WTC11 (cell line): ENCODE results near the gene AHNAK2. TPM values are rescaled to one million over a fixed set of nuclear protein-coding genes. Genes with fewer than 3 reads are reported as not detected.

ENCODE experiments used
- ATAC-seq: fragments of 200-7000 bp; cut with Tn5 transposase; 2 replicates; pipeline ENCODE4 v1.10.0; 2021; ENCODE audit warnings: mild to moderate bottlenecking, moderate library complexity
- CTCF ChIA-PET: fragments of 300-600 bp; sonication (Branson Sonifier 250); formaldehyde crosslinking; loops from one replicate; lab custom pipeline; 2021; ENCODE audit warnings: antibody characterized with exemption; lab: Charles Lee
- POLR2A ChIA-PET: fragments of 350-600 bp; sonication (Branson Sonifier 250); formaldehyde crosslinking; loops from one replicate; lab custom pipeline; 2021; ENCODE audit warnings: antibody characterized with exemption; lab: Charles Lee
- DNase-seq: peaks from one replicate; pipeline ENCODE4 v3.0.0; 2021; ENCODE audit warnings: low spot score
- H3K27ac Mint-ChIP-seq: 2 replicates; pipeline ENCODE4 v1.8.0; 2021; ENCODE audit warnings: mixed read lengths
- H3K27me3 Mint-ChIP-seq: 2 replicates; pipeline ENCODE4 v1.8.0; 2021; ENCODE audit warnings: low read depth, mild to moderate bottlenecking, moderate library complexity, mixed read lengths
- H3K36me3 Mint-ChIP-seq: 2 replicates; pipeline ENCODE4 v1.8.0; 2021; ENCODE audit warnings: mixed read lengths
- H3K4me1 Mint-ChIP-seq: 2 replicates; pipeline ENCODE4 v1.8.0; 2022; ENCODE audit warnings: mixed read lengths
- H3K4me3 Mint-ChIP-seq: 2 replicates; pipeline ENCODE4 v1.8.0; 2021; ENCODE audit warnings: mild to moderate bottlenecking, moderate library complexity, mixed read lengths
- H3K9me3 Mint-ChIP-seq: 2 replicates; pipeline ENCODE4 v1.8.0; 2021; ENCODE audit warnings: mixed read lengths
- ATF1 ChIP-seq: sonication (generic); formaldehyde crosslinking; IDR thresholded peaks from 2 replicates; pipeline ENCODE4 v1.8.1; 2023; ENCODE audit warnings: mild to moderate bottlenecking, moderate library complexity, missing genetic modification reagents
- CBFB ChIP-seq: sonication (generic); formaldehyde crosslinking; IDR thresholded peaks from 2 replicates; pipeline ENCODE4 v1.8.1; 2022; ENCODE audit warnings: mild to moderate bottlenecking, low read depth, missing genetic modification reagents
- CREM ChIP-seq: sonication (generic); formaldehyde crosslinking; IDR thresholded peaks from 2 replicates; pipeline ENCODE4 v1.8.1; 2022; ENCODE audit warnings: mild to moderate bottlenecking, missing genetic modification reagents, moderate library complexity
- ETV6 ChIP-seq: sonication (generic); formaldehyde crosslinking; IDR thresholded peaks from 2 replicates; pipeline ENCODE4 v1.8.1; 2022; ENCODE audit warnings: mild to moderate bottlenecking, missing genetic modification reagents
- FOXJ3 ChIP-seq: sonication (generic); formaldehyde crosslinking; IDR thresholded peaks from 2 replicates; pipeline ENCODE4 v1.9.0; 2021; ENCODE audit warnings: missing genetic modification reagents, mild to moderate bottlenecking, borderline replicate concordance
- NR1H2 ChIP-seq: sonication (generic); formaldehyde crosslinking; IDR thresholded peaks from 2 replicates; pipeline ENCODE4 v1.9.0; 2021; ENCODE audit warnings: mild to moderate bottlenecking, moderate library complexity, missing genetic modification reagents
- NR2C2 ChIP-seq: sonication (generic); formaldehyde crosslinking; IDR thresholded peaks from 2 replicates; pipeline ENCODE4 v1.8.0; 2022; ENCODE audit warnings: mild to moderate bottlenecking, missing genetic modification reagents
- OVOL2 ChIP-seq: fragments of 250-450 bp; sonication (Bioruptor Pico); IDR thresholded peaks from 2 replicates; pipeline ENCODE4 v1.9.0; 2021; ENCODE audit warnings: mild to moderate bottlenecking, borderline replicate concordance
- TEAD4 ChIP-seq: sonication (generic); formaldehyde crosslinking; IDR thresholded peaks from 2 replicates; pipeline ENCODE4 v1.8.0; 2022; ENCODE audit warnings: mild to moderate bottlenecking, missing genetic modification reagents
- ZBTB21 ChIP-seq: sonication (generic); formaldehyde crosslinking; IDR thresholded peaks from 2 replicates; pipeline ENCODE4 v1.8.1; 2023; ENCODE audit warnings: mild to moderate bottlenecking, missing genetic modification reagents, borderline replicate concordance
- total RNA-seq: library from RNA; stranded (reverse); gene quantifications from 3 replicates; pipeline ENCODE4 v1.2.3, GENCODE V29; 2021
- TF ChIP-seq, protein P1 (sequence below): sonication (generic); formaldehyde crosslinking; IDR thresholded peaks from 2 replicates; pipeline ENCODE4 v1.8.1; 2023; ENCODE audit warnings: mild to moderate bottlenecking, missing genetic modification reagents
- TF ChIP-seq, protein P2 (sequence below): sonication (generic); formaldehyde crosslinking; IDR thresholded peaks from 2 replicates; pipeline ENCODE4 v1.8.0; 2023; ENCODE audit warnings: mild to moderate bottlenecking, missing genetic modification reagents
- TF ChIP-seq, protein P3 (sequence below): sonication (generic); formaldehyde crosslinking; IDR thresholded peaks from 2 replicates; pipeline ENCODE4 v1.8.1; 2023; ENCODE audit warnings: mild to moderate bottlenecking, moderate library complexity, missing genetic modification reagents
- TF ChIP-seq, protein P4 (sequence below): sonication (generic); formaldehyde crosslinking; IDR thresholded peaks from 2 replicates; pipeline ENCODE4 v1.8.0; 2022; ENCODE audit warnings: mild to moderate bottlenecking, missing genetic modification reagents
- TF ChIP-seq, protein P5 (sequence below): sonication (generic); formaldehyde crosslinking; IDR thresholded peaks from 2 replicates; pipeline ENCODE4 v1.8.0; 2023; ENCODE audit warnings: missing genetic modification reagents, mild to moderate bottlenecking, borderline replicate concordance
- TF ChIP-seq, protein P6 (sequence below): sonication (generic); formaldehyde crosslinking; IDR thresholded peaks from 2 replicates; pipeline ENCODE4 v1.8.0; 2022; ENCODE audit warnings: mild to moderate bottlenecking, missing genetic modification reagents
- TF ChIP-seq, protein P7 (sequence below): fragments of 250-450 bp; sonication (Bioruptor Pico); conservative IDR thresholded peaks from 2 replicates; pipeline ENCODE4 v1.9.0; 2021; ENCODE audit warnings: mild to moderate bottlenecking
- TF ChIP-seq, protein P8 (sequence below): fragments of 250-450 bp; sonication (Bioruptor Pico); IDR thresholded peaks from 2 replicates; pipeline ENCODE4 v1.9.0; 2021; ENCODE audit warnings: mild to moderate bottlenecking

Gene AHNAK2
- total RNA-seq, 1 experiment from 2014 or later = 3.5 TPM

DNA sequence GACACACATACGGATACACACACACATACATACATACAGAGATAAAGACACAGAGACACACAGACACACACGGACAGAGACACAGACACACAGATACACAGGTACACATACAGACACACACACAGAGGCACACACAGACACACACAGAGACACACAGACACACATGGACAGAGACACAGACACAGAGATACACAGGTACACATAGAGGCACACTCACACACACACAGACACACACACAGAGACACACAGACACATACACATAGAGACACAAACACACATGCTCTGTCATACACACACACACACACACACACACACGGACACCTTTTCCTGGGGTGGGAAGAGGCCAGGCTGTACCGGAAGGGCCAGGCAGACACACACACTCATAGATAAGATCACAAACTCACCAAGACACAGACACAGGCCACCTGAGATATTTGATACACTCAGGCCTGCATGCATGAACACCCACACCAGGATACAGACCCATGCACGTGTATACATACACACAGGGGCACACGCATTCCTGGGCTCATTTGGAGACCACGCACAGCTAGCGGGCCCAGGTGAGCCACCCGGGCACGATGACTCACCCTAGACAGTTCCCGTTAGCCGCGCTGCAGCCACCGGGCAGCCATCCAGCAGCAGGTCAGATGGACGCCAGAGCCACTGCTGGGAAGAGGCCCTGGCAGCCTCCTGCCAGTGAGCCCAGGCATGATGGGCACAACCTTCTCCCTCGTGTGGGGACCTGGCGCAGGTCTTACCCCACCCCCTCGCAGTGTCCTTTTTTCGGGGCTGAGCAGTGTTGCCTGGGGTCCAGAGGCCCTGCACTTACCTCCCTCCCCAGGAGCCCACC, 1.8 kb upstream of the AHNAK2 start:
- ChIA-PET POLR2A (no interaction called here), CTCF (interaction anchor here (1.8 kb wide), 1 partner anchor 154 kb away, joined by 5 read pairs; no protein-coding TSS in a partner anchor)
- DNase-seq (no peak), ATAC-seq (no peak)
- Mint-ChIP-seq H3K27ac (no peak overlapping the region), H3K27me3 (peaks cover 48% of the 10 kb centered on the region), H3K9me3 (no peaks in the 10 kb centered on the region), H3K36me3 (no peaks in the 10 kb centered on the region), H3K4me1 (peaks cover 14% of the 10 kb centered on the region; the same call in 1 of the 2 replicates), H3K4me3 (no peak overlapping the region)
- TF ChIP-seq, protein P1, sequence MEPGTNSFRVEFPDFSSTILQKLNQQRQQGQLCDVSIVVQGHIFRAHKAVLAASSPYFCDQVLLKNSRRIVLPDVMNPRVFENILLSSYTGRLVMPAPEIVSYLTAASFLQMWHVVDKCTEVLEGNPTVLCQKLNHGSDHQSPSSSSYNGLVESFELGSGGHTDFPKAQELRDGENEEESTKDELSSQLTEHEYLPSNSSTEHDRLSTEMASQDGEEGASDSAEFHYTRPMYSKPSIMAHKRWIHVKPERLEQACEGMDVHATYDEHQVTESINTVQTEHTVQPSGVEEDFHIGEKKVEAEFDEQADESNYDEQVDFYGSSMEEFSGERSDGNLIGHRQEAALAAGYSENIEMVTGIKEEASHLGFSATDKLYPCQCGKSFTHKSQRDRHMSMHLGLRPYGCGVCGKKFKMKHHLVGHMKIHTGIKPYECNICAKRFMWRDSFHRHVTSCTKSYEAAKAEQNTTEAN (CRISPR knock-in tag) = no peak
- no peak for TF ChIP-seq NR2C2
- TF ChIP-seq, protein P2, sequence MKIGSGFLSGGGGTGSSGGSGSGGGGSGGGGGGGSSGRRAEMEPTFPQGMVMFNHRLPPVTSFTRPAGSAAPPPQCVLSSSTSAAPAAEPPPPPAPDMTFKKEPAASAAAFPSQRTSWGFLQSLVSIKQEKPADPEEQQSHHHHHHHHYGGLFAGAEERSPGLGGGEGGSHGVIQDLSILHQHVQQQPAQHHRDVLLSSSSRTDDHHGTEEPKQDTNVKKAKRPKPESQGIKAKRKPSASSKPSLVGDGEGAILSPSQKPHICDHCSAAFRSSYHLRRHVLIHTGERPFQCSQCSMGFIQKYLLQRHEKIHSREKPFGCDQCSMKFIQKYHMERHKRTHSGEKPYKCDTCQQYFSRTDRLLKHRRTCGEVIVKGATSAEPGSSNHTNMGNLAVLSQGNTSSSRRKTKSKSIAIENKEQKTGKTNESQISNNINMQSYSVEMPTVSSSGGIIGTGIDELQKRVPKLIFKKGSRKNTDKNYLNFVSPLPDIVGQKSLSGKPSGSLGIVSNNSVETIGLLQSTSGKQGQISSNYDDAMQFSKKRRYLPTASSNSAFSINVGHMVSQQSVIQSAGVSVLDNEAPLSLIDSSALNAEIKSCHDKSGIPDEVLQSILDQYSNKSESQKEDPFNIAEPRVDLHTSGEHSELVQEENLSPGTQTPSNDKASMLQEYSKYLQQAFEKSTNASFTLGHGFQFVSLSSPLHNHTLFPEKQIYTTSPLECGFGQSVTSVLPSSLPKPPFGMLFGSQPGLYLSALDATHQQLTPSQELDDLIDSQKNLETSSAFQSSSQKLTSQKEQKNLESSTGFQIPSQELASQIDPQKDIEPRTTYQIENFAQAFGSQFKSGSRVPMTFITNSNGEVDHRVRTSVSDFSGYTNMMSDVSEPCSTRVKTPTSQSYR (CRISPR knock-in tag) = no peak
- TF ChIP-seq CBFB (CRISPR knock-in tag) = no peak
- TF ChIP-seq, protein P3, sequence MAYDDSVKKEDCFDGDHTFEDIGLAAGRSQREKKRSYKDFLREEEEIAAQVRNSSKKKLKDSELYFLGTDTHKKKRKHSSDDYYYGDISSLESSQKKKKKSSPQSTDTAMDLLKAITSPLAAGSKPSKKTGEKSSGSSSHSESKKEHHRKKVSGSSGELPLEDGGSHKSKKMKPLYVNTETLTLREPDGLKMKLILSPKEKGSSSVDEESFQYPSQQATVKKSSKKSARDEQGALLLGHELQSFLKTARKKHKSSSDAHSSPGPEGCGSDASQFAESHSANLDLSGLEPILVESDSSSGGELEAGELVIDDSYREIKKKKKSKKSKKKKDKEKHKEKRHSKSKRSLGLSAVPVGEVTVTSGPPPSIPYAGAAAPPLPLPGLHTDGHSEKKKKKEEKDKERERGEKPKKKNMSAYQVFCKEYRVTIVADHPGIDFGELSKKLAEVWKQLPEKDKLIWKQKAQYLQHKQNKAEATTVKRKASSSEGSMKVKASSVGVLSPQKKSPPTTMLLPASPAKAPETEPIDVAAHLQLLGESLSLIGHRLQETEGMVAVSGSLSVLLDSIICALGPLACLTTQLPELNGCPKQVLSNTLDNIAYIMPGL (CRISPR knock-in tag) = no peak
- TF ChIP-seq, protein P4, sequence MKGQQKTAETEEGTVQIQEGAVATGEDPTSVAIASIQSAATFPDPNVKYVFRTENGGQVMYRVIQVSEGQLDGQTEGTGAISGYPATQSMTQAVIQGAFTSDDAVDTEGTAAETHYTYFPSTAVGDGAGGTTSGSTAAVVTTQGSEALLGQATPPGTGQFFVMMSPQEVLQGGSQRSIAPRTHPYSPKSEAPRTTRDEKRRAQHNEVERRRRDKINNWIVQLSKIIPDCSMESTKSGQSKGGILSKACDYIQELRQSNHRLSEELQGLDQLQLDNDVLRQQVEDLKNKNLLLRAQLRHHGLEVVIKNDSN (CRISPR knock-in tag) = no peak
- TF ChIP-seq, protein P5, sequence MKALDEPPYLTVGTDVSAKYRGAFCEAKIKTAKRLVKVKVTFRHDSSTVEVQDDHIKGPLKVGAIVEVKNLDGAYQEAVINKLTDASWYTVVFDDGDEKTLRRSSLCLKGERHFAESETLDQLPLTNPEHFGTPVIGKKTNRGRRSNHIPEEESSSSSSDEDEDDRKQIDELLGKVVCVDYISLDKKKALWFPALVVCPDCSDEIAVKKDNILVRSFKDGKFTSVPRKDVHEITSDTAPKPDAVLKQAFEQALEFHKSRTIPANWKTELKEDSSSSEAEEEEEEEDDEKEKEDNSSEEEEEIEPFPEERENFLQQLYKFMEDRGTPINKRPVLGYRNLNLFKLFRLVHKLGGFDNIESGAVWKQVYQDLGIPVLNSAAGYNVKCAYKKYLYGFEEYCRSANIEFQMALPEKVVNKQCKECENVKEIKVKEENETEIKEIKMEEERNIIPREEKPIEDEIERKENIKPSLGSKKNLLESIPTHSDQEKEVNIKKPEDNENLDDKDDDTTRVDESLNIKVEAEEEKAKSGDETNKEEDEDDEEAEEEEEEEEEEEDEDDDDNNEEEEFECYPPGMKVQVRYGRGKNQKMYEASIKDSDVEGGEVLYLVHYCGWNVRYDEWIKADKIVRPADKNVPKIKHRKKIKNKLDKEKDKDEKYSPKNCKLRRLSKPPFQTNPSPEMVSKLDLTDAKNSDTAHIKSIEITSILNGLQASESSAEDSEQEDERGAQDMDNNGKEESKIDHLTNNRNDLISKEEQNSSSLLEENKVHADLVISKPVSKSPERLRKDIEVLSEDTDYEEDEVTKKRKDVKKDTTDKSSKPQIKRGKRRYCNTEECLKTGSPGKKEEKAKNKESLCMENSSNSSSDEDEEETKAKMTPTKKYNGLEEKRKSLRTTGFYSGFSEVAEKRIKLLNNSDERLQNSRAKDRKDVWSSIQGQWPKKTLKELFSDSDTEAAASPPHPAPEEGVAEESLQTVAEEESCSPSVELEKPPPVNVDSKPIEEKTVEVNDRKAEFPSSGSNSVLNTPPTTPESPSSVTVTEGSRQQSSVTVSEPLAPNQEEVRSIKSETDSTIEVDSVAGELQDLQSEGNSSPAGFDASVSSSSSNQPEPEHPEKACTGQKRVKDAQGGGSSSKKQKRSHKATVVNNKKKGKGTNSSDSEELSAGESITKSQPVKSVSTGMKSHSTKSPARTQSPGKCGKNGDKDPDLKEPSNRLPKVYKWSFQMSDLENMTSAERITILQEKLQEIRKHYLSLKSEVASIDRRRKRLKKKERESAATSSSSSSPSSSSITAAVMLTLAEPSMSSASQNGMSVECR (CRISPR knock-in tag) = no peak
- TF ChIP-seq NR1H2 (CRISPR knock-in tag) = no peak
- TF ChIP-seq ZBTB21 (CRISPR knock-in tag) = no peak
- no peak for TF ChIP-seq FOXJ3 (CRISPR knock-in tag)
- no peak for TF ChIP-seq ATF1 (CRISPR knock-in tag)
- TF ChIP-seq TEAD4 (CRISPR knock-in tag) = no peak
- TF ChIP-seq, protein P6, sequence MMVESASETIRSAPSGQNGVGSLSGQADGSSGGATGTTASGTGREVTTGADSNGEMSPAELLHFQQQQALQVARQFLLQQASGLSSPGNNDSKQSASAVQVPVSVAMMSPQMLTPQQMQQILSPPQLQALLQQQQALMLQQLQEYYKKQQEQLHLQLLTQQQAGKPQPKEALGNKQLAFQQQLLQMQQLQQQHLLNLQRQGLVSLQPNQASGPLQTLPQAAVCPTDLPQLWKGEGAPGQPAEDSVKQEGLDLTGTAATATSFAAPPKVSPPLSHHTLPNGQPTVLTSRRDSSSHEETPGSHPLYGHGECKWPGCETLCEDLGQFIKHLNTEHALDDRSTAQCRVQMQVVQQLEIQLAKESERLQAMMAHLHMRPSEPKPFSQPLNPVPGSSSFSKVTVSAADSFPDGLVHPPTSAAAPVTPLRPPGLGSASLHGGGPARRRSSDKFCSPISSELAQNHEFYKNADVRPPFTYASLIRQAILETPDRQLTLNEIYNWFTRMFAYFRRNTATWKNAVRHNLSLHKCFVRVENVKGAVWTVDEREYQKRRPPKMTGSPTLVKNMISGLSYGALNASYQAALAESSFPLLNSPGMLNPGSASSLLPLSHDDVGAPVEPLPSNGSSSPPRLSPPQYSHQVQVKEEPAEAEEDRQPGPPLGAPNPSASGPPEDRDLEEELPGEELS = no peak
- TF ChIP-seq CREM = no peak
- TF ChIP-seq, protein P7, sequence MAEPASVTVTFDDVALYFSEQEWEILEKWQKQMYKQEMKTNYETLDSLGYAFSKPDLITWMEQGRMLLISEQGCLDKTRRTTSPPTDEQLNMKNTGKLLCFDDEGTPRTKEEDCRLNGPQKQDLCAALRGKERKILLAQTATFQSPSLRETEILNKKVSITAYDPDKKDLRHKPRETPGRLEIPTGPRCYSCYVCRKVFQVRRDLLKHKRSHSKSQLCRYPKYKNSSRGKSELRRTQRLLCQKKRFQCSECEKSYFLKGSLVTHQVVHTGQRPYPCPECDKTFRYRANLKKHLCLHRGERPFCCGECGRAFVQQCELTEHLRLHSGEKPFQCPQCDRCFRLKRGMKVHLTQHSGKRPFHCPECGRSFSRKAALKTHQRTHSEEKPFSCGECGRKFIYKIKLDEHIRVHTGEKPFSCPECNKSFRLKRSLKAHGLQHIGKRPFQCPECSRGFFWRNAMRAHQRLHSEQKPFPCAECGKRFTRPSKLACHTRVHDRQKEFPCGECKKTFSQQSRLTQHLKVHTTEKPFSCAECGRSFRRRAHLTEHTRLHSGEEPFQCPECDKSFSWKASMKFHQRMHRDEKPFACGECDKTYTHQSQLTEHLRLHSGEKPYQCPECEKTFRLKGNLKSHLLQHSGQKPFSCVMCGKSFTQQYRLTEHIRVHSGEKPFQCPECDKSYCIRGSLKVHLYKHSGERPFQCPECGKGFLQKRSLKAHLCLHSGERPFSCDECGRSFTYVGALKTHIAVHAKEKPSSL = no peak
- no peak for TF ChIP-seq OVOL2
- TF ChIP-seq, protein P8, sequence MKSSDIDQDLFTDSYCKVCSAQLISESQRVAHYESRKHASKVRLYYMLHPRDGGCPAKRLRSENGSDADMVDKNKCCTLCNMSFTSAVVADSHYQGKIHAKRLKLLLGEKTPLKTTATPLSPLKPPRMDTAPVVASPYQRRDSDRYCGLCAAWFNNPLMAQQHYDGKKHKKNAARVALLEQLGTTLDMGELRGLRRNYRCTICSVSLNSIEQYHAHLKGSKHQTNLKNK (CRISPR knock-in tag) = no peak
- TF ChIP-seq ETV6 (CRISPR knock-in tag) = no peak
